Upper lobe of left lung (tissue), 4 donors: ENCODE data around the gene CALML5.

ENCODE experiments used
- CTCF ChIP-seq, 6 experiments: fragments of 450-650 bp in 4 of 6; fragments of 200-600 bp in 2 of 6; sonication (generic) in 2 of 6; IDR thresholded peaks; one replicate each; pipeline ENCODE4 v1.5.1; 2016 to 2019; ENCODE audit warnings: antibody characterized with exemption in 6 of 6
- EP300 ChIP-seq, 4 donors: sonication (generic); formaldehyde crosslinking; IDR thresholded peaks; one replicate each; pipeline ENCODE4 v1.5.1; 2017; ENCODE audit warnings: antibody characterized with exemption in 4 of 4, control low read depth in 2 of 4
- POLR2A ChIP-seq, 4 donors: fragments of 450-650 bp; IDR thresholded peaks; one replicate each; pipeline ENCODE4 v1.5.1; 2016 to 2017; ENCODE audit warnings: antibody characterized with exemption in 4 of 4, mild to moderate bottlenecking in 2 of 4
- POLR2AphosphoS5 ChIP-seq, 2 donors: sonication (generic); formaldehyde crosslinking; IDR thresholded peaks; one replicate each; pipeline ENCODE4 v1.5.1; 2017; ENCODE audit warnings: antibody characterized with exemption in 2 of 2

DNA sequence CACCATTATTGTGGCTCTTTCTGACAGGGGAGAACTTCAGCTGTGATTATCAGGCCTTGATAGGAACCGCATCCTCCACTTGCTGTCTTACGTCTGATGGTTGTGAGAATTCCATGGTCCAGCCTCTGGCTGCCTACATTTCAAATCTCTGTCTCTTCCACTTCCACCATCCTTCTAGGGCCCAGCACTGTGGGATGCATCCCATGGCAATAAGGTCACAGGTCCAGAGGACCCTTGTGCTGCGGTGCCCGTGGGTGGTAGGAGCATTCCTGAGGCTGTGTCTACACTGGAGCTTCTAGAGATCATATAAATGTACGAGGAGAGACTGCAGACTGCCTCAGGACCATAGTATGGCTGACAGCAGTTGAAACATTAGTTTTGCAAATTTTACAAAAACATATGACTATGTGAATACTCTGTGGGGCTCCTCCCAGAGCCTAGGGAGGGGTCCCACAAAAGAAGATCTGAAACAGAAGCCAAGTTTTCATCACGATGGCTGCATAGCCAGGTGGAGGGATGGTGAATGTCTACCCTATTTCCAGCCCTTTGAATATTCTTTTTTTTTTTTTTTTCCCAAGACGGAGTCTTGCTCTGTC, 37.2 kb upstream of the CALML5 start:
- TF ChIP-seq POLR2A (IDR thresholded peaks at IDR 0.05) (no peak), CTCF (IDR thresholded peaks at IDR 0.05) (no peak), POLR2AphosphoS5 (IDR thresholded peaks at IDR 0.05) (no peak), EP300 (IDR thresholded peaks at IDR 0.05) (no peak)
